GM23338 (cell line): ENCODE data around the gene COL9A3. TPM values are rescaled to one million over a fixed set of nuclear protein-coding genes. Genes with fewer than 3 reads are reported as not detected.

Experiments used
- ATAC-seq: fragments of 200-7000 bp; cut with Tn5 transposase; 3 replicates; pipeline ENCODE4 v1.9.1; 2020
- DNase-seq: peaks from one replicate; pipeline ENCODE4 v3.0.0-alpha.2; 2015; ENCODE audit warnings: low spot score
- H2AFZ ChIP-seq: fragments of 200-600 bp; sonication (generic); 2 replicates; pipeline ENCODE4 v1.8.0; 2016; ENCODE audit warnings: antibody characterized with exemption, mild to moderate bottlenecking, moderate library complexity
- H3F3A ChIP-seq: fragments of 200-600 bp; sonication (generic); replicated peaks from 2 replicates; pipeline ENCODE4 v1.8.0; 2017; ENCODE audit warnings: antibody characterized with exemption, mixed run types, low read depth
- H3K27ac ChIP-seq: fragments of 200-600 bp; sonication (generic); 2 replicates; pipeline ENCODE4 v1.6.1; 2016; ENCODE audit warnings: low read depth
- H3K27me3 ChIP-seq: fragments of 200-600 bp; sonication (generic); 2 replicates; pipeline ENCODE4 v1.8.0; 2016; ENCODE audit warnings: mild to moderate bottlenecking, mixed run types, moderate library complexity; ENCODE audit not compliant: insufficient read depth
- H3K36me3 ChIP-seq: fragments of 200-600 bp; sonication (generic); 2 replicates; pipeline ENCODE4 v1.8.0; 2016; ENCODE audit warnings: mild to moderate bottlenecking; ENCODE audit not compliant: insufficient read depth
- H3K4me1 ChIP-seq: fragments of 200-600 bp; sonication (generic); 2 replicates; pipeline ENCODE4 v1.8.0; 2016; ENCODE audit warnings: mild to moderate bottlenecking, moderate library complexity; ENCODE audit not compliant: insufficient read depth
- H3K4me2 ChIP-seq: fragments of 200-600 bp; sonication (generic); 2 replicates; pipeline ENCODE4 v1.7.1; 2017; ENCODE audit warnings: mixed run types
- H3K4me3 ChIP-seq: fragments of 200-600 bp; sonication (generic); 2 replicates; pipeline ENCODE4 v1.6.1; 2016; ENCODE audit warnings: mixed run types
- H3K79me2 ChIP-seq: fragments of 200-600 bp; sonication (generic); replicated peaks from 2 replicates; pipeline ENCODE4 v1.8.0; 2017; ENCODE audit warnings: mild to moderate bottlenecking; ENCODE audit not compliant: insufficient read depth
- H3K9me2 ChIP-seq: fragments of 200-600 bp; sonication (generic); 2 replicates; pipeline ENCODE4 v1.8.0; 2017; ENCODE audit not compliant: insufficient read depth
- H4K20me1 ChIP-seq: fragments of 200-600 bp; sonication (generic); replicated peaks from 2 replicates; pipeline ENCODE4 v1.8.0; 2017; ENCODE audit warnings: mild to moderate bottlenecking; ENCODE audit not compliant: insufficient read depth
- H3K27ac Mint-ChIP-seq: 2 replicates; pipeline ENCODE4 v1.8.0; 2020; ENCODE audit warnings: inconsistent platforms, mild to moderate bottlenecking, moderate library complexity, mixed read lengths
- H3K27me3 Mint-ChIP-seq: 3 replicates; pipeline ENCODE4 v1.8.0; 2022; ENCODE audit warnings: low read depth, mild to moderate bottlenecking, moderate library complexity, mixed read lengths, inconsistent platforms; ENCODE audit not compliant: insufficient read depth, poor library complexity
- H3K36me3 Mint-ChIP-seq: 3 replicates; pipeline ENCODE4 v1.8.0; 2021; ENCODE audit warnings: low read depth, mild to moderate bottlenecking, inconsistent platforms, moderate library complexity, mixed read lengths
- H3K4me1 Mint-ChIP-seq: 3 replicates; pipeline ENCODE4 v1.8.0; 2020; ENCODE audit warnings: mild to moderate bottlenecking, inconsistent platforms, mixed read lengths
- H3K4me3 Mint-ChIP-seq: 3 replicates; pipeline ENCODE4 v1.8.0; 2021; ENCODE audit warnings: moderate library complexity, mild to moderate bottlenecking, inconsistent platforms, mixed read lengths
- H3K9me3 Mint-ChIP-seq: 3 replicates; pipeline ENCODE4 v1.8.0; 2020; ENCODE audit warnings: moderate library complexity, mild to moderate bottlenecking, inconsistent platforms, mixed read lengths
- CREB1 ChIP-seq: fragments of 250-450 bp; sonication (Bioruptor Pico); IDR thresholded peaks from 2 replicates; pipeline ENCODE4 v1.5.0; 2020; ENCODE audit warnings: low read depth, mild to moderate bottlenecking, moderate library complexity
- CTCF ChIP-seq, 2 experiments: fragments of 200-600 bp in 1 of 2; sonication (generic) in 1 of 2; conservative IDR thresholded peaks; 2 replicates each; pipeline versions ENCODE4 v1.5.1 to v1.6.1; 2016 to 2017; ENCODE audit warnings: antibody characterized with exemption in 2 of 2, low read depth in 2 of 2, mild to moderate bottlenecking in 2 of 2, moderate library complexity in 1 of 2
- JUNB ChIP-seq: IDR thresholded peaks from one replicate; pipeline ENCODE4 v1.6.1; 2016; ENCODE audit warnings: antibody characterized with exemption; ENCODE audit not compliant: unreplicated experiment
- NANOG ChIP-seq: IDR thresholded peaks from 2 replicates; pipeline ENCODE4 v1.6.1; 2016; ENCODE audit warnings: antibody characterized with exemption, borderline replicate concordance
- POLR2AphosphoS5 ChIP-seq: IDR thresholded peaks from 2 replicates; pipeline ENCODE4 v1.6.1; 2016; ENCODE audit warnings: antibody characterized with exemption, low read depth
- REST ChIP-seq: IDR thresholded peaks from one replicate; pipeline ENCODE4 v1.6.1; 2018; ENCODE audit warnings: antibody characterized with exemption; ENCODE audit not compliant: unreplicated experiment
- STAT1 ChIP-seq: IDR thresholded peaks from one replicate; pipeline ENCODE4 v1.6.1; 2016; ENCODE audit warnings: antibody characterized with exemption; ENCODE audit not compliant: unreplicated experiment
- ZNF114 ChIP-seq: fragments of 250-450 bp; sonication (Bioruptor Pico); IDR thresholded peaks from 2 replicates; pipeline ENCODE4 v1.5.0; 2020; ENCODE audit warnings: mild to moderate bottlenecking, moderate library complexity
- polyA plus RNA-seq: library from polyadenylated mRNA; unstranded; fragments of >200 nt; fragmentation: Nextera tagmentation; extraction: Ambion mirVana; gene quantifications from 2 replicates; pipeline ENCODE4 v1.2.1, GENCODE V29; 2016
- total RNA-seq: library from RNA; depleted of rRNA; stranded (reverse); fragments of >200 nt; shearing (Covaris generic); gene quantifications from 2 replicates; pipeline ENCODE4 v1.2.3, GENCODE V29; 2014

COL9A3 gene
- total and polyA plus RNA-seq, 2 experiments from 2014 or later: 74.9 to 113 TPM

GRCh38 chr20:62796699-62797491 lies 20.0 kb upstream of the COL9A3 start:
- no peaks in the 10 kb centered on the region for H3K79me2 ChIP-seq
- H2AFZ ChIP-seq: no peak overlapping the region
- H3K4me2 ChIP-seq: peak overlapping the region; percentile 75
- H4K20me1 ChIP-seq: peaks cover 3% of the 10 kb centered on the region
- no peak for ATAC-seq
- H3K27me3 ChIP-seq: peaks cover 17% of the 10 kb centered on the region
- H3F3A ChIP-seq: peaks cover 9% of the 10 kb centered on the region; the same call in 1 of the 2 replicates
- peak; percentile 63 for DNase-seq
- H3K27ac ChIP-seq: no peak overlapping the region
- TF ChIP-seq ZNF114 (CRISPR knock-in tag) (no peak), CREB1 (CRISPR knock-in tag) (no peak), POLR2AphosphoS5 (no peak), CTCF (conservative IDR thresholded peaks at IDR 0.05; ENCODE audit: low read depth in 2 of 2) (no peak), JUNB (no peak), STAT1 (no peak), REST (no peak), NANOG (no peak)
- peaks cover 7% of the 10 kb centered on the region; the same call in 1 of the 2 replicates for H3K36me3 ChIP-seq
- Mint-ChIP-seq H3K27ac (no peak overlapping the region), H3K4me3 (peak overlapping the region; percentile 76), H3K9me3 (no peaks in the 10 kb centered on the region), H3K4me1 (peaks cover 5% of the 10 kb centered on the region), H3K27me3 (peaks cover 35% of the 10 kb centered on the region), H3K36me3 (peaks cover 30% of the 10 kb centered on the region)
- H3K4me3 ChIP-seq: peak overlapping the region; percentile 67
- no peaks in the 10 kb centered on the region for H3K9me2 ChIP-seq
- peaks cover 7% of the 10 kb centered on the region; the same call in 1 of the 2 replicates for H3K4me1 ChIP-seq
